ENCODE measurements around the gene MORN3.
"Not testable (repeated sequence)": the region's sequence is repeated elsewhere in the genome, so short reads cannot be mapped to it uniquely, and the experiment has no call there.

MORN3 gene

GRCh38 chr12:121669521-121669900 lies at the start of gene MORN3:
Gene MORN3 (minus strand): TSS chr12:121669654. CDS start chr12:121669483, 171 bp downstream.
- in situ Hi-C loops (cut with MboI; ENCODE audit: low pct_unique_long_range_greater_than_20kb, low sequenced_read_pairs), result no loop called here
- no peak for DNase-seq

- no peak for DNase-seq
- in situ Hi-C loops (cut with MboI; ENCODE audit: low pct_unique_long_range_greater_than_20kb, low sequenced_read_pairs), result loop anchor here (10.0 kb wide), 1 partner anchor 46 kb away; no protein-coding TSS in a partner anchor
These were observed 49.3 kb upstream of the MORN3 start for GRCh38 chr12:121718653-121719239.

GRCh38 chr12:121717041-121717699 lies 47.7 kb upstream of the MORN3 start:
- in situ Hi-C loops (cut with MboI; ENCODE audit: low pct_unique_long_range_greater_than_20kb, low sequenced_read_pairs), result loop anchor here (10.0 kb wide), 1 partner anchor 48 kb away; no protein-coding TSS in a partner anchor
- peak; percentile 77 for DNase-seq

GRCh38 chr12:121715862-121716435 lies 46.5 kb upstream of the MORN3 start:
- DNase-seq, result no peak
- in situ Hi-C loops (cut with MboI; ENCODE audit: low pct_unique_long_range_greater_than_20kb, low sequenced_read_pairs), result loop anchor here (10.0 kb wide), 1 partner anchor 49 kb away; no protein-coding TSS in a partner anchor

- in situ Hi-C loops (cut with MboI; ENCODE audit: low pct_unique_long_range_greater_than_20kb, low sequenced_read_pairs), result loop anchor here (10.0 kb wide), 1 partner anchor 50 kb away; no protein-coding TSS in a partner anchor
- not testable (repeated sequence) for DNase-seq
These were observed 45.6 kb upstream of the MORN3 start for GRCh38 chr12:121715055-121715454.

GRCh38 chr12:121713793-121714192 lies 44.3 kb upstream of the MORN3 start:
- in situ Hi-C loops (cut with MboI; ENCODE audit: low pct_unique_long_range_greater_than_20kb, low sequenced_read_pairs), result loop anchor here (10.0 kb wide), 1 partner anchor 51 kb away; no protein-coding TSS in a partner anchor
- DNase-seq, result no peak

GRCh38 chr12:121713257-121713777 lies 43.9 kb upstream of the MORN3 start:
- DNase-seq, result no peak
- in situ Hi-C loops (cut with MboI; ENCODE audit: low pct_unique_long_range_greater_than_20kb, low sequenced_read_pairs), result loop anchor here (10.0 kb wide), 1 partner anchor 51 kb away; no protein-coding TSS in a partner anchor

GRCh38 chr12:121712461-121713256 lies 43.2 kb upstream of the MORN3 start, which contains the start of gene TMEM120B:
Gene TMEM120B (plus strand): TSS chr12:121712752. CDS start chr12:121712896, 144 bp downstream.
- in situ Hi-C loops (cut with MboI; ENCODE audit: low pct_unique_long_range_greater_than_20kb, low sequenced_read_pairs), result loop anchor here (10.0 kb wide), 1 partner anchor 52 kb away; no protein-coding TSS in a partner anchor
- DNase-seq, result peak; percentile 53

GRCh38 chr12:121712190-121712460 lies 42.7 kb upstream of the MORN3 start:
- in situ Hi-C loops (cut with MboI; ENCODE audit: low pct_unique_long_range_greater_than_20kb, low sequenced_read_pairs), result loop anchor here (10.0 kb wide), 1 partner anchor 53 kb away; no protein-coding TSS in a partner anchor
- DNase-seq, result no peak

- peak; percentile 64 for DNase-seq
- in situ Hi-C loops (cut with MboI; ENCODE audit: low pct_unique_long_range_greater_than_20kb, low sequenced_read_pairs), result loop anchor here (10.0 kb wide), 1 partner anchor 53 kb away; no protein-coding TSS in a partner anchor
These were observed 42.1 kb upstream of the MORN3 start for GRCh38 chr12:121711361-121712189.

- in situ Hi-C loops (cut with MboI; ENCODE audit: low pct_unique_long_range_greater_than_20kb, low sequenced_read_pairs), result no loop called here
- no peak for DNase-seq
These were observed 40.1 kb upstream of the MORN3 start for GRCh38 chr12:121709478-121709961.

- in situ Hi-C loops (cut with MboI; ENCODE audit: low pct_unique_long_range_greater_than_20kb, low sequenced_read_pairs); DNase-seq: not testable (repeated sequence)
These were observed 39.6 kb upstream of the MORN3 start for GRCh38 chr12:121709064-121709424.

GRCh38 chr12:121708313-121709063 lies 39.0 kb upstream of the MORN3 start:
- in situ Hi-C loops (cut with MboI; ENCODE audit: low pct_unique_long_range_greater_than_20kb, low sequenced_read_pairs), result no loop called here
- no peak for DNase-seq

GRCh38 chr12:121705514-121705913 lies 36.1 kb upstream of the MORN3 start:
- in situ Hi-C loops (cut with MboI; ENCODE audit: low pct_unique_long_range_greater_than_20kb, low sequenced_read_pairs), result no loop called here
- no peak for DNase-seq

- no peak for DNase-seq
- in situ Hi-C loops (cut with MboI; ENCODE audit: low pct_unique_long_range_greater_than_20kb, low sequenced_read_pairs), result no loop called here
These were observed 33.5 kb upstream of the MORN3 start for GRCh38 chr12:121702944-121703343.

- DNase-seq, result no peak
- in situ Hi-C loops (cut with MboI; ENCODE audit: low pct_unique_long_range_greater_than_20kb, low sequenced_read_pairs), result no loop called here
These were observed 32.3 kb upstream of the MORN3 start for GRCh38 chr12:121701667-121702277.

GRCh38 chr12:121697861-121698260 lies 28.4 kb upstream of the MORN3 start:
- in situ Hi-C loops (cut with MboI; ENCODE audit: low pct_unique_long_range_greater_than_20kb, low sequenced_read_pairs), result not testable (repeated sequence)

More at GRCh38 chr12:121697861-121698260, 28.4 kb upstream of the MORN3 start:
- not testable (repeated sequence) for DNase-seq

Data from KBM-7 (cell line).